NCI-H748 (cell line): ENCODE results near the gene RGN.
A peak's percentile ranks its signal among the peaks of the same experiment; 100 is the strongest.
"Not testable (repeated sequence)": the region's sequence is repeated elsewhere in the genome, so short reads cannot be mapped to it uniquely, and the experiment has no call there.

Source experiments
- DNase-seq: peaks from one replicate; lab custom pipeline; 2025; ENCODE audit not compliant: unreplicated experiment; lab: John Stamatoyannopoulos, UW

RGN gene

GRCh38 chrX:47078129-47079043, at the start of gene RGN:
TSS of gene RGN (plus strand) at chrX:47078443. CDS start at chrX:47081145, 2,702 bp downstream.
- no peak for DNase-seq

GRCh38 chrX:47030339-47030738, 47.9 kb upstream of the RGN start:
- peak; percentile 54 for DNase-seq

- no peak for DNase-seq
Observed at GRCh38 chrX:47047989-47048388, 30.3 kb upstream of the RGN start.

GRCh38 chrX:47059142-47059874, 18.9 kb upstream of the RGN start:
- no peak for DNase-seq

GRCh38 chrX:47060708-47061107, 17.5 kb upstream of the RGN start:
- DNase-seq = no peak

- DNase-seq = no peak
Observed at GRCh38 chrX:47061238-47061919, 16.9 kb upstream of the RGN start.

GRCh38 chrX:47063179-47063578, 15.1 kb upstream of the RGN start:
- no peak for DNase-seq

- DNase-seq = no peak
Observed at GRCh38 chrX:47068214-47068613, 10.0 kb upstream of the RGN start.

GRCh38 chrX:47068720-47069119, 9.5 kb upstream of the RGN start:
- no peak for DNase-seq

- DNase-seq = no peak
Observed at GRCh38 chrX:47080215-47080914, 2.1 kb downstream of the RGN start.

GRCh38 chrX:47080915-47081236, 2.6 kb downstream of the RGN start:
- no peak for DNase-seq

- no peak for DNase-seq
Observed at GRCh38 chrX:47091149-47091775, 13.0 kb downstream of the RGN start.

GRCh38 chrX:47093248-47093647, 15.0 kb downstream of the RGN start:
- peak; percentile 24 for DNase-seq

- DNase-seq = no peak
Observed at GRCh38 chrX:47093860-47094259, 15.6 kb downstream of the RGN start.

GRCh38 chrX:47097018-47097417, 18.8 kb downstream of the RGN start:
- no peak for DNase-seq

- DNase-seq = no peak
Observed at GRCh38 chrX:47098338-47099094, 20.3 kb downstream of the RGN start.

- no peak for DNase-seq
Observed at GRCh38 chrX:47101206-47101605, 23.0 kb downstream of the RGN start.

GRCh38 chrX:47110936-47111615, 32.8 kb downstream of the RGN start:
- DNase-seq = not testable (repeated sequence)

- no peak for DNase-seq
Observed at GRCh38 chrX:47112316-47112954, 34.2 kb downstream of the RGN start.
